Lung microvascular endothelial cell (primary cell): Measurements from ENCODE around the gene PLK4. TPM values are rescaled to one million over a fixed set of nuclear protein-coding genes. Genes with fewer than 3 reads are reported as not detected.
"Not testable (repeated sequence)": the region's sequence is repeated elsewhere in the genome, so short reads cannot be mapped to it uniquely, and the experiment has no call there.

ENCODE experiments used
- DNase-seq, 2 donors: peaks; one replicate each; pipeline versions ENCODE4 v3.0.0 to v3.0.0-alpha.2; 2010; ENCODE audit warnings: low read depth in 2 of 2
- total RNA-seq: library from RNA; depleted of rRNA; stranded (reverse); fragments of >200 nt; gene quantifications from 2 replicates; pipeline ENCODE4 v1.2.1, GENCODE V29; 2014

Gene PLK4
- total RNA-seq: 3.6 and 7.8 TPM in 2 replicates

GRCh38 chr4:127880763-127881562 lies at the start of gene PLK4:
TSS of gene PLK4 (plus strand) at chr4:127880893. CDS start at chr4:127881135, 242 bp downstream.
- DNase-seq: peak; percentile 94 to 95

- DNase-seq: no peak
Observed at GRCh38 chr4:127832585-127832984, 48.1 kb upstream of the PLK4 start.

DNA sequence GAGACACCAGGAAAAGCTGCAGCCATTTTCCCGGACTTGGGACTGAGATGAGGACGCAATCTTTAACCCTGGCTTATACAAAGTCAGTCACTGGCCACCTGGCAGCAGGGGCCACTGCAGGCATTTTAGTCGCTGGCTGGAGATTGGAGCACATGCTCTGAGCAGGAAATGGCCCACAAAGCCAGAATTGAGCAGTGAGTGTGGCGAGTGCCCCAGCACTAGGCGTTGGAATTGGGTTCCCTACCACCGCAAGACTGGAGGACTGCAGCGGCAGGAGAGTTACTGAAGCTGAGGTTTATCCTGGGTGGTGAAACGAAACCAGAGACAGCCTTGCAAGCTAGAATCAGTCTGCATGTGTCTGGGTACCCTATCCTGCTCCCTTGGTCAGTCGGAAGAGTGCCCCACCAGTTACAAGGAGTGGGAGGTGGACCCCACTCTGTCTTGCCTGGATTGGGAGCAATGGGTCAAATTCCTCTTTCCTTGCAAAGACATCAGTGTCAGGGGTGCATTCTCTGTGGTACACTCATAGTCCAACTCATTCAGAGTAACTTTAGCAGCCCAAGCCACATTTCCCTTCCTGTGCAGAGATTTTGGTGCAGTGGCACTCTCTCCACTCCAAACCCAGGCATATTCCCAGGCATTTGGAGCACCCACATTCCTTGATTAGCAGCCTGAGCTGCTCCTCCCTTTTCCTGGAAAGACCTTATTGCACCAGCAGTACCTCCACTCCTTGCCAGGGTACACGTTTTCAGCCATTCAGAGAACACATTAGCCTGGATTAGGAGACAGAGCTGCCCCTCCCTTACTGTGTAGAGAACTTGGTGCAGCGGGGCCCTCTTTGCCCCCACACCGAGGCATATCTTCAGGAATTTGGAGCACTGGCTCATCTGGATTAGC lies 36.7 kb upstream of the PLK4 start:
- no peak for DNase-seq

DNA sequence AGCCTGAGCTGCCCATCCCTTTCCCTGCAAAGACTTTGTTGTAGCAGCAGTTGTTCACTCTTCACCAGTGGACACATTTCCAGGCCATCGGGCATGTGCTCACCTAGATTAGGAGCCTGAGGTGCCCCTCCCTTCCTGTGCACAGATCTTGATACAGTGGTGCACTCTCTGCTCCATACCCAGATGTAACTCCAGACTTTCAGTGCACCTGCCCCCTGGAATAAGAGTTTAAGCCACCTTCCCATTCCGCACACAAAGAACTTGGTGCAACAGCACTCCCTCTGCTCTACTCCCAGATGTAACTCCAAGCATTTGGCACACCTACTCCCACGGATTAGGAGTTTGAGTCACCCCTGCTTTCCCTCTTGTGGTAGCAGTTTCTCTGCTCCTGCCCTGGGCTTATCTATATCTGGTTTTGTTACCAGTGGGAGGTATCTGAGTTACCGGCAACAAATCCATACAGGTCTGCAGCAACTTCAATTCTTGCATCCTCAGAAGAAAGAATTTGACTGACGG lies 36.0 kb upstream of the PLK4 start:
- DNase-seq: no peak

DNA sequence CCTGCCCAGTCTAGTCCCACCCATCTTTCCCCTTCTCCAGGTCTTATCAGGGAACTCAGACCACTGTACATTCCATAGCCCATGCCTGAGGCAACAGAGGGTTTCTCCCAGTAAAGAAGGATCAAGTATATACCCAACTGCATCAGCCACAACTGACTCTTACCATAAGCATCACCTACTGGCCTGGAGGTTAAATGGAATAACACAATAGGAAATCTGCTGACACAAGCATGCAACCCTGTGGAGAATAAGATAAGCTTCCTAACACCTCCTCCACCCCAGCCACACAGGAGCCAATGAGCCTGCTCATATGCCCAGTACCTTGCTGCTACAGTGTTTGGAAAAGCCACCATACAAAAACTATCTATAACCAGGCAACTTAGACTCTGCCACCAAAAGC lies 34.6 kb upstream of the PLK4 start:
- no peak for DNase-seq

GRCh38 chr4:127846765-127847164 lies 33.9 kb upstream of the PLK4 start:
- no peak for DNase-seq

DNA sequence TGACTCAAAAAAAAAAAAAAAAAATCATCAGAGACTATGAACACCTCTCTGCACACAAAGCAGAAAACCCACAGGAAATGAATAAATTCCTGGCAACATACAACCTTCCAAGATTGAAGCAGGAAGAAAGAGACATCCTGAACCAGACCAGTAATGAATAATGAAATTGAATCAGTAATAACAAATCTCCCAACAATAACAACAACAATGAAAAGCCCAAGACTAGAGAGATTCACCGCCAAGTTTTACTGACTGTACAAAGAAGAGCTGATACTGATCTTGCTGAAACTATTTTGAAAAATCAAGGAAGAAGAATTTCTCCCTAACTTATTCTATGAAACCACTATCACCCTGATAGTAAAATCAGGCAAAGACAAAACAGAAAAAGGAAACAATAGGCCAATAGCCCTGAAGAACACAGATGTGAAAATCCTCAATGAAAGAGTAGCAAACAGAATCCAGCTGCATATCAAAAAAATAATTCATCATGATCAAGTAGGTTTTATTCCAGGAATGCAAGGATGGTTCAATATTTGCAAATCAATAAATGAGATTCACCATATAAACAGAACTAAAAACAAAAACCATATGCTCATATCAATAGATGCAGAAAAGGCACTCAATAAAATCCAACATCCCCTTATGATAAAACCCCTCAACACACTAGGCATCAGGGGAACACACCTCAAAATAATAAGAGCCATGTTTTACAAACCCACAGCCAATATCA lies 31.0 kb upstream of the PLK4 start:
- DNase-seq: peak in 1 of 2 donors; percentile 58

DNA sequence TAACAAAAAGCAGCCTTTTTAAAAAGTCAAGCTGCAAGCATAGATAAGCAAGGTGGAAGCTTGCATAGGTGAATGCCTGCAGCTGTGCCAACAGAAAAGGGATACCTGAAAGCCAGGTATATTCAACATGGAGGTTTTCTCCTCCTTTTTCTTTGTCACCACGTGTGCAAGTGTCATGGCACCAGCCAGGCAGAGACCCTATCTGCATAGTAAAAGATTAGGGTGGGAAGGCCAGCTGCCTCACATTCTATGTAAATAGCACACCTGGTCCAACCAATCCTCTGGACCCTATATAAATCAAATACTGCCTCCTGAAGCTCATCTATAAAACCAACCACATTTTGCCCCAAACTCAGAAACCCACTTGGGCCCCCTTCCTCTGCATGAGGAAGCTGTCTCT lies 28.0 kb upstream of the PLK4 start:
- no peak for DNase-seq

GRCh38 chr4:127856196-127856812 lies 24.4 kb upstream of the PLK4 start:
- no peak for DNase-seq

DNA sequence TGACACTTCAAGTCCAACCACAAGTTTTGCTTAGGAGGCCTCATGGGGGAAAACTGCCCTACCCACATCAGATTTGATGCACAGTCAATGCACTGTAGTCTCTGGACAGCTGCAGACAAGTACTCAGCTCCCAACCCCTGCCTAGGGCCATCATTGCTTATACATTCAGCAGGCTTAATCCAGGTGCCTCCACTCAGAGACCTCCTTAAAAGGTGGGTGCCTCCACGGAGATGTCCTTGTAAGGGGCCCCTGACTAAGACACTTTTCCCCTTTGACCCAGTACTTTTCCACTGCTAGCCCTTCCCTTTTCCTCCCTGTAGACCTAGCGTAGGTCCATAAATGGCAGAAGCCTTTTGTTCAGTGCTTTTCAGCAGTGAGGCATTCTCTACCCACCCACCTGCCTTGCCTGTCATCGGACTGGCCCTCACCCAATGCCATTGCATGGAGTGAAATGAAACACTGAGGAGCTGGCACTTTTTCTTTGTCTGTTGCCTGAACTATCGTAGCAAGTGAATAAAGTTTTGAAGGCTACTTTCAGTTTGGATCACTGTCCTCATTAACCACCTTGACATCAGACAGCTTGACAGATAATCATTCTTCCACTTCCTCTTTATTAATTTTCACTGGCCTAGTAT lies 23.8 kb upstream of the PLK4 start:
- DNase-seq: peak in 1 of 2 donors; percentile 58

DNA sequence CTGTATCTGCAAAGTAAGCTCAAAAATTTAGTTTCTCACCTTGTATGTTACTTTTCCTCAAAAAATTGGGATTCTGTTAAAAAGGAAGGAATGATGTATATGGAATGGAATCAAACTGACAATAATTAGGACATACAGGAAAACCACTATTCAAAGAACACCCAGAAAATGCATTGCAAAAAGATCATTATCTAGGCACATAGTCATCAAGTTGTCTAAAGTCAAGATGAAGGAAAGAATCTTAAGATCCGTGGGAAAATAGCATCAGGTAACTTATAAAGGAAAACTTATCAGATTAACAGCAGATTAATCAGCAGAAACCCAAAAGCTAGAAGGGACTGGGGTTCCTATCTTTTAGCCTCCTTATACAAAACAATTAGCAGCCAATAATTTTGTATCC lies 23.1 kb upstream of the PLK4 start:
- DNase-seq: no peak

DNA sequence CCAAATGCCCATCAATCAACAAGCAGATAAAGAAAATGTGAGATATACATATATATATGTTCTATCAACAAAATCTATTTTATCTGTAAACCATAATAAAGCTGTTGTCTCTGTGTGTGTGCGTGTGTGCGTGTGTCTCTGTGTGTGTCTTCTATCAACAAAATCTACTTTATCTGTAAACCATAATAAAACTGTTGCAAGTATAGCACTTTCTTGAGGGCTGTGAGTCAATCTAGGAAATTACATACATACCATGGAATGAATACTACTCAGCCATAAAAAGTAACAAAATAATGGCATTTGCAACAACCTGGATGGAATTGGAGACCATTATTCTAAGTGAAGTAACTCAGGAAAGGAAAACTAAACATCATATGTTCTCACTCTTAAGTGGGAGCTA lies 12.5 kb upstream of the PLK4 start:
- DNase-seq: no peak

DNA sequence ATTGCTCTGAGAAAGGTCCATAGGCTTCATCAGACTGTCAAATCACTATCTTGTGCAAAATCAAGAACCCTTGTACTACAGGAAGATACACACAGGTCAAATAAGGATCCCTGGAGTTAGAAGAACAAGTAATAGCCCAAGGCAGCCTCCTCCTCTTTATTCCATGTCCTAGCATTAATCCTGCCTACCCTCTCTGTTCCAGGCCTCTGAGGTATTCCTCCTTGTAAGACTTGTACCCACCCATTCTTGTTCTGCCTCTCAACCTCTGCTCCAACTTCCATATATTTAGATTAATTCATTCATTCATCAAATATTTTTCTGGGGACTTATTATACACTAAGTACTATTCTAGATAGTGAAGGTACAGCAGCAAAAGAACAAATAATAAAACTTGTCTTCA lies 10.4 kb upstream of the PLK4 start:
- no peak for DNase-seq

DNA sequence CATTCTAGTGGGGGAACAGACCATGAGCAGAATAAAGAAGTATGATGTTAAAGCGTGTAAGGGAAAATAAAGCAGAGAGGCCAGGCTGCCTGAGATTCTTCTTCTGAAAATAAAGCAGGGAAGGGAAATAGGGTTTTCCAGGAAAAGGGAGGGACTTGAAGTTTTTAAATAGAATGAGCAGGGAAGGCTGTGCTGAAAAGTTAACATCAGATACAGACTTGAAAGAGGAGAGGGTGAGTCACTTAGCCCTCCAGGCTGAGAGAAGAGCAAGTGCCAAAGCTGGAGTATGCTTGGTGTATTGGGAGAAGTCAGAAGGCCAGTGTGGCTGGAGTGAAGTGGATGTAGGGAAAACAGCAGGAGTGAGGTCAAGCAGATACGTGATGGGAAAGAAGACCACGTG lies 10.0 kb upstream of the PLK4 start:
- DNase-seq: peak; percentile 10 to 73

GRCh38 chr4:127875791-127876190 lies 4.9 kb upstream of the PLK4 start:
- DNase-seq: no peak

DNA sequence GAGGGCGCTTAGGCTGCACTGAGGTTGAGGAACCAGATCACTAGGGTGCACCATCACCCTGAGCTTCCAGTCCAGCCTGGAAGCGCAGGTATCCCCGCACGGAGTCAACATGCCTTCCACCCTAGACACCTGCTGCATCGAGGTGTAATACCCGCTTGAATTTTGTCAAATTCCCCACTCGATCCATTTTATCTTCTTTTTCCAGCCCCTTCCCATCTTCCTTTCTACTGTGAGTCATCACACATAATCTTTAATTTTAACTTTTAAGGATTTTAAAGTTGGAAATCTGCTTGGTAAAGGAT lies 821 bp downstream of the PLK4 start:
- no peak for DNase-seq

DNA sequence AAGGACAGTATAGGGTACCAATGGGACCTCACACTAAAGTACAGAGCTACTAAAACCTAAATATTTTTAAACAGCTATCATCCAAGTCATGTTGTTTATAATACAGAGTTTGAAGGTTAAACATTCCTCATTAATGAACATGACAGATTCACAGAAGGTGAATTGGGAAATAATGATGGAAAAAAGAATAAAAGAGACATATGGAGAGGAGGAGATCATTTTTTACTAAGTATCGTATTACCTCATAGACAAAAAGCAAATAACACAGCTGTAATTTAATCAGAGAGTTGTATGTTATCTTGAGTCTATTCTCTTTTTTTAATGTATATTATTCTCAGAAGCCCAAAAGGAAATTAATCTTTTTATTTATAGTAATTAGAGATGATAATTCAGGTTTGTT lies 7.9 kb downstream of the PLK4 start:
- DNase-seq: no peak

GRCh38 chr4:127889903-127890302 lies 9.2 kb downstream of the PLK4 start:
- DNase-seq: no peak

GRCh38 chr4:127896069-127896468 lies 15.4 kb downstream of the PLK4 start:
- no peak for DNase-seq

- DNase-seq: no peak
Observed at GRCh38 chr4:127896528-127896927, 15.8 kb downstream of the PLK4 start.

GRCh38 chr4:127899682-127900081 lies 19.0 kb downstream of the PLK4 start:
- DNase-seq: not testable (repeated sequence)
